HG03521 (cell line): ENCODE results near the gene TBC1D10A.
"Not testable (repeated sequence)": the region's sequence is repeated elsewhere in the genome, so short reads cannot be mapped to it uniquely, and the experiment has no call there.

Experiments used
- ATAC-seq: cut with Tn5 transposase; IDR thresholded peaks from one replicate; pipeline ENCODE4 v1.9.1; 2021; ENCODE audit warnings: mild to moderate bottlenecking, moderate library complexity; ENCODE audit not compliant: unreplicated experiment

The TBC1D10A gene

GRCh38 chr22:30347255-30347892 is 20.6 kb upstream of the TBC1D10A start:
- ATAC-seq = no peak

DNA sequence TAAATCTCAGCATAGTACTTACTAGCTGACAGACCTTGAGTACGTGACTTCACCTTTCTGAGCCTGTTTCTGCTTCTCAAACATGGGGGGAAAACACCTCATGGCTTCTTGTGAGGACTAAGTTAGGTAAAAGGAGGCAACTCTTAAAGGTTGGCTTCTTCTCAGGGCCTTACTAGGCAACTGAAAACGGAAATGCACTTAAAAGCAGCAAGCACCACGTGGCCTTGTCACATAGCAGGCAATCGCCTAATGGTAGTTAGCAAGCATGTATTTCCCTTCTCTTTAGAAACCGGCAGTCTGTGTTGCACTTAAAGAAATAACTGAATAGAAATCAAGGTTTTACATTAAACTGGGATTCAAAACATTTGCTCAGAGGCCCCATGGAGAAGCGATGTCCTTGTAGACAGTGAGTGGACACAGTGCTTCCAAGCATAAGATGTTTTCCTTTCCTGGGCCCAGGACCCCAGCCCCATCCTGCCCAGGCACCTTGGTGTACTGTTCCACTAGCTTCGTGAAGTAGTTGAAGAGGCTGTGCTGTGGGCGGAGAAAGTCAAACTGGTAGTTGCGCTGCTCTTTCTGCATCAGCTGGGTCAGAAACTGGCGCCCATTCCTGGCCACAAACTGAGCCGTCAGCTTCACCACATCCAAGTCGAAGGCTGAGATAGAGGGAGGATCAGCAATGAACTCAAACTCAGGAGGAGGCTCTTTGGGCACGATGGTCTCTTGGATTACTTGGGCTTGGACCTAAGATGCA is 17.9 kb upstream of the TBC1D10A start:
- no peak for ATAC-seq

DNA sequence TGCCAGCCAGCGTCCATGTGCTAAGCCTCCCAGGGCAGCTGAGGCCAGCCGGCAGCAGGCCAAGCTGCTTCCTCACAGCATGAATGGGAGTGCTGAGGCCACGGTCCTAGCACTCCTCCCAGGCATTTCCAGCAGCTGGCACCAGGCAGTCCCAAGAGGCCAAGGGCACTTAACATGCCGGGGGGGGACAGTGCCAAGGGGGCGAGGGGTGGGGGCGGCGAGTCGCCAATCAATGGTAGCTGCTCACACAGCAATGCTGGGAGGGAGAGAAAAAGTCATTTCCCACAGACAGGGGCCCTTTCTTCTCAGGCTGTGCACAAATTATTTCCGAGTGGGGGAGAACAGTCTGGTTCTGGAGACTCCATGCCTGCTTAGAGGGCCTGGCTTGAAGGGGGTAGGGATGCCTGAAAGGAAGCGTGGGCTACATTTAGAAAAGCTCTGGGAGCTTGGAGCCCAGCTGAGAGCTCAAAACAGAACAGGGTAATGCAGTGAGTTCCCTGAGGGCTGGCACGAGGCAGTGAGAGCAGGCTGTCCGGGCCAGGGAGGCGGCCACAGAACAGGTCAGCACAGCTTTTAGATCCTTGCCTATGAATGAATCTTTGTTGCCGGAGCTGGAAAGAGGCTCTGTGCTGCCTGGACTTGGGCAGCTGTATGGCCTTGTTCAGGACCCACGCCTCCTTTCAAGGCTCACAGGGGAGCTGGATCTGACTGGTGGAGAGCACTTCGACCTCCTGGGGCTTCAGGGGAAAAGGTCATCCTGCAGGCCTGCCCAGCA is 14.4 kb upstream of the TBC1D10A start:
- ATAC-seq = no peak

GRCh38 chr22:30338802-30339201 is 12.1 kb upstream of the TBC1D10A start:
- ATAC-seq = no peak

- ATAC-seq = not testable (repeated sequence)
These were observed 11.6 kb upstream of the TBC1D10A start for GRCh38 chr22:30338341-30338740.

GRCh38 chr22:30337461-30337778 is 10.7 kb upstream of the TBC1D10A start:
- no peak for ATAC-seq

GRCh38 chr22:30336752-30337460 is 10.2 kb upstream of the TBC1D10A start:
- ATAC-seq = no peak

- ATAC-seq = no peak
These were observed 8.5 kb upstream of the TBC1D10A start for GRCh38 chr22:30335236-30335635.

GRCh38 chr22:30334646-30335045 is 7.9 kb upstream of the TBC1D10A start:
- ATAC-seq = no peak

DNA sequence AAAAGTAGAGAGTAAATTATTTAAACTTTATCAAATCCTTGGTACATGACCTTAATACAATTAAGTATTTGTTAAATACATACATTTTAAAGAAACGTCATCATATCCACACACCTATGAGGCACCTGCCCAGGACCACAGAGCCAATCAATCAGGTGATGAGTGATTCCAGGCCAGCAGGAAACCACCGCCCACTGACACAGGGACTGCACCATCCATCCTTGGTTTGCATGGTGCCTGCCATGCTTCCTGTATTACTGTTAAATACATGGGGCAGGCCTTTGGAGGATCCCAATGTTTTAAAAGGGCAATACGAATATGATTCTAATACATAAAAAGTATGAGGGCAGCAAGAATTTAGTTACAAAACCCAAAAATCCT is 7.0 kb upstream of the TBC1D10A start:
- no peak for ATAC-seq

DNA sequence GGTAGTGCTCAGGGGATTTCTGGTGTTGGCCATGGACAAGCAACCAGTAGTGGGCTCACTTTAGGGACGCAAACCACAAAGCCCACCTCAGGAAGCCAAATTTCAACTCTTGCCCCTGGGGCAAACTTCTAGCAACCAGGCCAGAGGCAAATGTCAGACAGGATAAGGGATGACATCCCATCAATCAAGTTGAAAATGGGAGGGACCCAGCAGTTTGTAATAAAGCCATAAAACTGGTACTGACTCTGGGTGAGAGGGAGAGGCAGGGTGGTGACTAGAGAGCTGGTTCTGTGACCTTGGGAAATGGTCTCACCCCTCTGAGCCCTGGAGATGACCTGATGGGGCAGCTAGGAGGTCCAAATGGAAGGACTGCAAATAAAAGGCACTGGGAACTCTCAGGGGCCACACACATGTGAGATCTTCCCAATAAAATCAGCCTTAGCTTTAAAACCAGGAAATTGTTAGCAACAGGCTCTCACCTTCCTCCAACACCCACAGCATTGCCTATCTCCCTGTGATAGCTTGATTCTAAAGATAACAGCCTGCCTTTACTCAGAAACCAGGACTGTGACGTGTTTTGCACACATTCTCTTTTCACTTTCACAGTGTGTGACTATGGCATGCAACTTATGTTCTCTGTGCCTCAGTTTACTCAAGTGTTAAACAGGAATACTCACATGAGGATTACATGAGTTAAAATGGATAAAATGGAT is 6.4 kb upstream of the TBC1D10A start:
- no peak for ATAC-seq

- no peak for ATAC-seq
These were observed 5.8 kb upstream of the TBC1D10A start for GRCh38 chr22:30332551-30332950.

- ATAC-seq = no peak
These were observed 1.8 kb upstream of the TBC1D10A start for GRCh38 chr22:30328466-30329049.

DNA sequence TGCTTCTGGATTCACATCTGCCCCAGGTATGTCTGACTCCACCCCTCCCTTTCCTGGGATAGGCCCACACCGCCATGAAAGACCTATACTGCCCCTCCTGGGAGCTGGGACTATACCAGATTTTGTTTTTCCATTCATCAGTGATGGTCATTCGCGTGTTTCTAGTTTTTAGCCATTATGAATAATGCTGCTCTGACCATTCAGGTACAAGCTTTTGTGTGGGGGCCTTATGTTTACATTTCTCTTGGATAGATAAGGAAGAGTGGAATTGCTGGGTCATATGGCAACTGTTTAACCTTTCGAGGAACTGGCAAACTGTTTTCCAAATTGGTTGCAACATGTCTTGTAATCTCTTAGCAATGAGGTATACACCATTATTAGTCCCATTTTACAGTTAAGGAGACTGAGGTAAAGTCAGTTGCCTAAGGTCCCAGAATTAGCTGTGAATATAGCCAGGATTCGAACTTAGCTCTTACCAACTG is 1.2 kb upstream of the TBC1D10A start:
- ATAC-seq = no peak

- ATAC-seq = peak; percentile 16
These were observed 461 bp downstream of the TBC1D10A start for GRCh38 chr22:30326255-30326705.

DNA sequence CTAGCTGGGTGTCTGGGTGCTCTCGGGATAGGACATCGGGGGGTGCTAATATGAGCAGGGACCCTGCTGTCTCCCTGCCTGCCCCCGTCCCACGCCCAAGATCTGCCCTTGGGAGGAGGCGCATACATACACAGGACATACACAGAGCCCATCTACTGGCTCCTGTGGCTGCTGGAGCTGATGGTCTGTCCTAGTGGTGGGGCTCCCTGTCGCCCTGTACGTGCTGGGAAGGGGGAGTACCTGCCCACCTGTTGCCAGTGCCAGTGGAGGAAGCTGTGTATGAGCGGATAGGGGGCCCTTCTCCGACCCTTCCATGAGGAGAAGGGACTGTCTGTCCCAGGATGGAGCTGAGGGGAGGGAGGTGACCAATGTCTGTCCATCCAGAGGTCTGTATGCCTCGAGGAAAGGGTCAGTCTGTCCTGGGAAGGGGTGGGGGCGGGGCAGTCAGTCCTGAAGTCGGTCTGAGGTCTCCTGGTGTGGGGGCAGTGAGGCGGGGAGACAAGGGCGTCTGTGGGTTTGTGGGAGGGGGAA is 952 bp downstream of the TBC1D10A start:
- no peak for ATAC-seq

DNA sequence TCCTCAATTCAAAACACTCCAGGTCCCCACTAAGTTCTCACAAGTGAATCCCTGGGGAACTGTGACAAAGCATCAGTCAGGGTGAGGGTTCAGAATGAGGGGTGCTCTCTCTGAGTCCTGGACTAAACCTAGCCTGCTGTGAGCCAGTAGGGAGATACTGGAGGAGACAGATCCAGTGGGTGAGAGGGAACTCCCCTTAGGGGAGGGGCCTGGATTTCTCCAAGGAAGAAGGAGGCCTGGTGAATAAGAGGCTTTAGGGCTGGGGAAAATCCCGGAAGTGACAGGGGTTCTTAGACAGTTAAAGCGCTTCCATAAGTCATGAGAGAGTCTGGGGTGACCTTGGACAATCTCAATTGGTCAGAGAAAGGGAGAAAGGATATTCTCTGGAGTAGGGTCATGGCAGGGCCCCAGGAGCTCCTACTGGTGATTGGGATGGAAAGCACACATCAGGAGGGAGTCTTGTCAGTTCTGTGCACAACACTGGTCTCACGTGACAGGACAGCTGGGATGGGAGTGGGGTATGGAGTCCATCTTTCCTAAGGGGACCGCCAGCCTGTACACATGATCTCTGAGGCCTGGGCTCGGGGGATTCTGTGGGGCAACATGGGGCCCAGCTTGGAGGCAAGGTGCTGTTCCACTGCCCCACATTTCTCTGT is 1.5 kb downstream of the TBC1D10A start:
- no peak for ATAC-seq

DNA sequence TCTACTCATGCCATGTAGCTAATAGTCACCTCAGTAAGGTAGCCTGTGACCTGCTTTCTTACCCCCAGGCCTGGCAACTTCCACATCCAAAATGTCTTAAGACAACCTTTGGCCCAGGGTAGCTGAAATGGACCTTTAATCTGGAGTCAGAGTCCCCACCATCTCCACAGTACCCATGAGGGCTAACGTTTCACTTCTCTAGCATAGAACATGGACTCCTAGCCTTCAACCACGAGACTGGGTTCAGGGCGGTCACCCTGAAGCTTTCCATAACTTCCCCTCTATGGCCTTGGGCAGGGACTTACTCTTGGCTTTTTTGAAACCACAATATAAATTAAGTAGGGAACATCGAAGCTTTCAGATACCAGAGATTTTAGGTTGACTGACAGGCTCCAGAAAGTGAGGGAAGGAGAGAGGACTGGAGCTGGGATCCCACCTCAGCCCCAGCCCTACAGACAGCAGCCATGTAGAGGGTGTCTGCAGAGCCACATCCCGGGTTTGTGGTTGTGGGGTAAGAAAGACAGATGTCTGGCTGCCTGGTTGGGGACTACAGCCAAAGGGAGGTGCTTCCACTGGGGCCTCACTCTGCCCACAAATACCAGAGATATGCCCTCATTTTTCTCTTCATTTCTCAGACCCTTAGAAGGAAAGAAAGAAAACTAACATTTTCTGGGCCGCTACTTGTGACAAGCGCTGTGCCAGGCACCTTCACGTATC is 2.6 kb downstream of the TBC1D10A start:
- ATAC-seq = no peak

GRCh38 chr22:30323246-30323645 is 3.5 kb downstream of the TBC1D10A start:
- no peak for ATAC-seq
